Esophagus (tissue), 2 donors: Measurements from ENCODE around the gene PCBP3. TPM values are rescaled to one million over a fixed set of nuclear protein-coding genes. Genes with fewer than 3 reads are reported as not detected.
"Not testable (repeated sequence)": the region's sequence is repeated elsewhere in the genome, so short reads cannot be mapped to it uniquely, and the experiment has no call there.

Experiments
- H3K27ac ChIP-seq, 2 donors: one replicate each; pipeline ENCODE4 v1.5.1; 2013; ENCODE audit warnings: low read depth in 2 of 2, mild to moderate bottlenecking in 2 of 2, inconsistent platforms in 1 of 2, low read length in 1 of 2, moderate library complexity in 1 of 2
- H3K27me3 ChIP-seq, 2 donors: one replicate each; pipeline ENCODE4 v1.6.1; 2013; ENCODE audit warnings: low read length in 2 of 2, control low read depth in 1 of 2, mild to moderate bottlenecking in 1 of 2; ENCODE audit not compliant: insufficient read depth in 2 of 2, control insufficient read depth in 1 of 2
- H3K36me3 ChIP-seq, 2 donors: one replicate each; pipeline ENCODE4 v1.6.1; 2013; ENCODE audit warnings: low read length in 1 of 2; ENCODE audit not compliant: control insufficient read depth in 2 of 2, insufficient read depth in 2 of 2
- H3K4me1 ChIP-seq, 2 donors: one replicate each; pipeline ENCODE4 v1.6.1; 2013; ENCODE audit warnings: low read length in 1 of 2; ENCODE audit not compliant: control insufficient read depth in 2 of 2, insufficient read depth in 2 of 2
- H3K4me3 ChIP-seq, 2 donors: one replicate each; pipeline ENCODE4 v1.5.1; 2013; ENCODE audit warnings: low read length in 2 of 2, mild to moderate bottlenecking in 2 of 2, low read depth in 1 of 2, moderate library complexity in 1 of 2
- H3K9me3 ChIP-seq, 2 donors: one replicate each; pipeline ENCODE4 v1.6.1; 2013; ENCODE audit warnings: mild to moderate bottlenecking in 2 of 2, low read depth in 1 of 2, low read length in 1 of 2, moderate library complexity in 1 of 2; ENCODE audit not compliant: control insufficient read depth in 2 of 2, insufficient read depth in 1 of 2
- WGBS, 2 donors: extraction: QIAGEN DNeasy Blood & Tissue Kit; methylation state at CpG; one replicate each; pipeline ENCODE4 v1.1.7; 2013; 5-methylcytosine and 5-hydroxymethylcytosine counted together
- polyA plus RNA-seq, 2 donors: library from polyadenylated mRNA; stranded (reverse); fragments of 200-250 nt; gene quantifications; one replicate each; pipeline ENCODE4 v1.2.3, GENCODE V29; 2013
- donor health status: healthy with polysubstance abuse.
- donor health status: Bipolar disorder and iron deficiency.

The PCBP3 gene
- polyA plus RNA-seq, 2 donors: 0.24 to 0.67 TPM

DNA sequence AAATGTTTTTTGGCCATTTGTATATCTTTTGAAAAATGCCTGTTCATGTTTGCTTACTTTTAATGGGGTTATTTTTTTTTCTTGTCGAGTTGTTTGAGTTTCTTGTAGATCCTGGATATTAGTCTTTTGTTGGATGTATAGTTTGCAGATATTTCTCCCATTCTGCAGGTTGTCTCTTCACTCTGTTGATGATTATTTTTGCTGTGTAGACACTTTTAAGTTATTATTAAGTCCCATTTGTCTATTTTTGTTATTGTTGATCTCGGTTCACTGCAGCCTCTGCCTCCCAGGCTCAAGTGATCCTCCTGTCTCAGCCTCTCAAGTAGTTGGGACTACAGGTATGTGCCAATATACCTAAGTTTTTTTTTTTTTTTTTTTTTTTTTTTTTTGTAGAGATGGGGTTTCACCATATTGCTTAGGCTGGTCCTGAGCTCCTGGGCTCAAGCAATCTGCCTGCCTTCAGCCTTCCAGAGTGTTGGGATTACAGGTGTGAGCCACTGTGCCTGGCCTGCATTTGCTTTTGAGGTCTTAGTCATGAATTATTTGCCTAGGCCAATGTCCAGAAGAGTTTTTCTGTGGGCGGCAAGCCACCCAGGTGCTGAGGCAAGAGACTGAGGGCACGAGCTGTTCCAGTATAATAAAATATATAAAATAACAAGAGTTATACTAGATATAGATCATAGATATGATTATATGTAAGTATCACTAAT lies 18.5 kb downstream of the PCBP3 start:
- H3K27ac ChIP-seq, H3K27me3 ChIP-seq, H3K4me3 ChIP-seq, H3K4me1 ChIP-seq, H3K36me3 ChIP-seq, H3K9me3 ChIP-seq: not testable (repeated sequence)
- 65 to 80% methylated on average over 4 of the region's 4 CpGs for WGBS, 2 donors

DNA sequence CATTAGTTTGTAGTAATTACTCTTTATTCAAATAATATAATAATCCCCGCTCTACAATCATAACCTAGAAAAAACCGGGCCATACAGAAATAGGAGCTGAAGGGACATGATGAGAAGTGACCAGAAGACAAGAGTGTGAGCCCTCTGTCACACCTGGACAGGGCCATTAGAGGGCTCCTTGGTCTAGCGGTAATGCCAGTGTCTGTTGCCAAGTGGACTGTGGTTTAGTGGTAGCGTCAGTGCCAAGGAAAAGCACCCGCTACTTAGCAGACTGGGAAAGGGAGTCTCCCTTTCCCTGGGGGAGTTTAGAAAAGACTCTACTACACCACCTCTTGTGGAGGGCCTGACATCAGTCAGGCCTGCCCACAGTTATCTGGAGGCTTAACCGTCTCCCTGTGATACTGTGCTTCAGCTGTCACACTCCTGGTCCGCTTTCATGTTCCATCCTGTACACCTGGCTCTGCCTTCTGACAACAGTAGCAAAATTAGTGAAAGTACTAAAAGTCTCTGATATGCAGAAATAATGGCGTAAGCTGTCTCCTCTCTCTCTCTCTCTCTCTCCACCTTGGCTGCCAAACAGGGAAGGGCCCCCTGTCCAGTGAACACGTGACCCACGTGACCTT lies 19.2 kb downstream of the PCBP3 start:
- WGBS, 2 donors: 87 to 90% methylated on average over 10 of the region's 10 CpGs
- H3K9me3 ChIP-seq, H3K4me1 ChIP-seq, H3K4me3 ChIP-seq, H3K27me3 ChIP-seq, H3K36me3 ChIP-seq, H3K27ac ChIP-seq: not testable (repeated sequence)

GRCh38 chr21:45669382-45669781 lies 25.9 kb downstream of the PCBP3 start:
- Histone ChIP-seq H3K27ac (no peak overlapping the region), H3K4me3 (no peak overlapping the region), H3K4me1 (no peaks in the 10 kb centered on the region), H3K36me3 (no peaks in the 10 kb centered on the region), H3K9me3 (no peaks in the 10 kb centered on the region), H3K27me3 (peaks cover 0 to 3% of the 10 kb centered on the region in 2 donors)
- WGBS, 2 donors: 94 to 97% methylated on average over 1 of the region's 1 CpG

DNA sequence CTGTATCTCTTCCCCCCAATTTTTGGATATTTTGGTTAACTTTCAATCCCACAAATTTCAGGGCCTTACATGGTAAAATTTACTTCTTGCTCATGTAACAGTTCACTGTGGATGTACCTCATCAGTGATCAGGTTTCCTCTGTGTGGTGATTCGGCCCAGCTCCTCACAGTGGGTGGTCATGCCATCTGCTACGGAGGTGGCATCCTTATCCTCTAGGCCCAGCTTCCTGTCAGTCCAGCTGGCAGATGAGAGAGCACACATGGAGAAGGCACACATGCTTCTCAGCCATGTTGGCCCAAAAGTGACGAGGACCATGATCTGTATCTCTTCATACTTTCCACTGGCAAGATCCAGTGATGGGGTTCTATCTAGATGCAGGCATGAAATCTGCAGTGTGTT lies 27.2 kb downstream of the PCBP3 start:
- Histone ChIP-seq H3K27ac (no peak overlapping the region), H3K9me3 (no peaks in the 10 kb centered on the region), H3K4me3 (no peak overlapping the region), H3K27me3 (peaks cover 0 to 3% of the 10 kb centered on the region in 2 donors), H3K4me1 (no peaks in the 10 kb centered on the region), H3K36me3 (no peaks in the 10 kb centered on the region)
- 75 to 85% methylated on average over 3 of the region's 3 CpGs for WGBS, 2 donors

DNA sequence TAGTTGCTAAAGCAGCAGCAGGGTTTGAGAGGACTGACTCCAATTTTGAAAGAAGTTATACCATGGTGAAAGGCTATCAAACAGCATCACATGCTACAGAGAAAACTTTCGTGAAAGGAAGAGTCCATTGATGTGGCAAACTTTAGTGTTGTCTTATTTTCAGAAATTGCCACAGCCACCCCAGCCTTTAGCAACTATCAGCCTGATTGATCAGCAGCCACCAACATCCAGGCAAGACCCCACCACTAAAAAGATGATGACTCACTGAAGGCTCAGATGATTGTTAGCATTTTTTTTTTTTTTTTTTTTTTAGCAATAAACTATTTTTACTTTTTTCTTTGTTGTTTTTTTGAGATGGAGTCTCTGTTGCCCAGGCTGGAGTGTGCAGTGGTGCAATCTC lies 35.3 kb downstream of the PCBP3 start:
- H3K36me3 ChIP-seq, H3K4me3 ChIP-seq, H3K4me1 ChIP-seq, H3K27me3 ChIP-seq, H3K9me3 ChIP-seq, H3K27ac ChIP-seq: not testable (repeated sequence)
- WGBS, 2 donors: 89% methylated on average over 1 of the region's 1 CpG; no CpG with 5 or more reads in 1 of the 2 donors

DNA sequence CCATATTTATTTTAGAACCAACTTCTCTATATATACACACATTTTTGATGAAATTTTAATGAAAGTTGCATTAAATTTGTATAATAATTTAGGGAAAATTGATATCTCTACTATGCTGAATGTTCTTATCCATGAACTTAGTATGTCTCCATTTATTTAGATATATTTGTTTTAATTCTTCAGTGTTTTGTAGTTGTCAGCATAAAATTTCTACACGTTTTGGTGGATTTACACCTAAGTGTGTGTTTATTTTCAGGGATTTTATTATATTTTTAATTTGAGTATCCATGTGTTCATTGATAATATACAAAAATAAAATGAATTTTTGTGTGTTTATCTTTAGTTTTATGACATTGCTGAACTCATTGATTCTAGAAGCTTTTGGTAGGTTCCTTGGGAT lies 36.7 kb downstream of the PCBP3 start:
- WGBS, 2 donors: 62 to 76% methylated on average over 1 of the region's 1 CpG
- Histone ChIP-seq H3K4me1 (no peaks in the 10 kb centered on the region), H3K27ac (no peak overlapping the region), H3K4me3 (no peak overlapping the region), H3K36me3 (no peaks in the 10 kb centered on the region), H3K9me3 (no peaks in the 10 kb centered on the region), H3K27me3 (no peaks in the 10 kb centered on the region)

- no peak overlapping the region for H3K27ac ChIP-seq
- WGBS, 2 donors: 29 to 32% methylated on average over 2 of the region's 2 CpGs
- H3K4me1 ChIP-seq: no peaks in the 10 kb centered on the region
- H3K27me3 ChIP-seq: peaks cover 0 to 2% of the 10 kb centered on the region in 2 donors
- no peak overlapping the region for H3K4me3 ChIP-seq
- H3K36me3 ChIP-seq: no peaks in the 10 kb centered on the region
- H3K9me3 ChIP-seq: no peaks in the 10 kb centered on the region
These were observed 51.6 kb downstream of the PCBP3 start for GRCh38 chr21:45695086-45695485.

- Histone ChIP-seq H3K36me3 (no peaks in the 10 kb centered on the region), H3K27me3 (peaks cover 0 to 2% of the 10 kb centered on the region in 2 donors), H3K4me1 (no peaks in the 10 kb centered on the region), H3K27ac (no peak overlapping the region), H3K9me3 (no peaks in the 10 kb centered on the region), H3K4me3 (no peak overlapping the region)
- 24 to 28% methylated on average over 3 of the region's 3 CpGs for WGBS, 2 donors
These were observed 55.1 kb downstream of the PCBP3 start for GRCh38 chr21:45698493-45699184.

GRCh38 chr21:45699251-45699942 lies 55.9 kb downstream of the PCBP3 start:
- no peaks in the 10 kb centered on the region for H3K36me3 ChIP-seq
- 84% methylated on average over 7 of the region's 7 CpGs for WGBS, 2 donors
- no peaks in the 10 kb centered on the region for H3K9me3 ChIP-seq
- H3K4me3 ChIP-seq: no peak overlapping the region
- no peaks in the 10 kb centered on the region for H3K4me1 ChIP-seq
- no peak overlapping the region for H3K27ac ChIP-seq
- H3K27me3 ChIP-seq: peaks cover 0 to 2% of the 10 kb centered on the region in 2 donors
